HG03025 (cell line): ENCODE data around the gene GGCX.

Source experiments
- ATAC-seq: cut with Tn5 transposase; IDR thresholded peaks from one replicate; pipeline ENCODE4 v1.9.1; 2021; ENCODE audit warnings: mild to moderate bottlenecking, moderate library complexity; ENCODE audit not compliant: unreplicated experiment, low FRiP score

The GGCX gene

DNA sequence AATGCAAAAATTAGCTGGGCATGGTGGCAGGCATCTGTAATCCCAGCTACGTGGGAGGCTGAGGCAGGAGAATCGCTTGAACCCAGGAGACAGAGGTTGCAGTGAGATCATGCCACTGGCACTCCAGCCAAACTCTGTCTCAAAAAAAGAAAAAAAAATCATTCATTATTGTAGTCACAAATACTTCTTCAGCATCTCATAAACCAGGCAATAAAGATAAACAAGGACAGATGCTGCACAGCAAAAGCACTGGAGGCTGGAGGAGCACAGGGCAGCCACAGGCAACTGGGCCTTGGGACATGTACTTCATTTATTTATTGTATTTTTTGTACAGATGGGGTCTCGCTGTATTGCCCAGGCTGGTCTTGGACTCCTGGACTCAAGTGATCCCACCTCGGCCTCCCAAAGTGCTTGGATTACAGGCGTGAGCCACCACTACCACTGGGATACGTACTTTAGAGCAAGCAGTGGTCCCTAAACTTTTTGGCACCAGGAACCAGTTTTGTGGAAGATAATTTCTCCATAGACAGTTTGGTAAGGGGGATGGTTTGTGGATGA, 39.1 kb downstream of the GGCX start:
- ATAC-seq = no peak

GRCh38 chr2:85516653-85517389, 44.5 kb downstream of the GGCX start:
- no peak for ATAC-seq

DNA sequence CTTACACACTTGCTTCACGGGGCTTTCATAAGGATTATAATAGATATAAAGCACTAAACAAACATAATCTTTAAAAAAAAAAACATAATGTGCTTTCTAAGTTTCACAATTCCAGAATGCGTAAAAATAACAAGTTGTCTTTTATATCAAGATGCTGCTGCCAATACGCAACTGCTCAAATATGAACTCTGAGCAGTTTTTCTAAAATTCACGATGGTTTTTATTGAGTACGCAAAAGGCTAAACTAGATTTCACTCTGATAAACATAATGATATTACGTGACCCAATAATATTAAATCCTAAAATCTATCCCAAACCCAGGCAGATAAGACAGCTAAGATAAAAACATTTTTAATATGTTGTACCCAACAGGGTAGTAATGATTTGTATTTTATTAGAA, 47.0 kb downstream of the GGCX start:
- no peak for ATAC-seq

DNA sequence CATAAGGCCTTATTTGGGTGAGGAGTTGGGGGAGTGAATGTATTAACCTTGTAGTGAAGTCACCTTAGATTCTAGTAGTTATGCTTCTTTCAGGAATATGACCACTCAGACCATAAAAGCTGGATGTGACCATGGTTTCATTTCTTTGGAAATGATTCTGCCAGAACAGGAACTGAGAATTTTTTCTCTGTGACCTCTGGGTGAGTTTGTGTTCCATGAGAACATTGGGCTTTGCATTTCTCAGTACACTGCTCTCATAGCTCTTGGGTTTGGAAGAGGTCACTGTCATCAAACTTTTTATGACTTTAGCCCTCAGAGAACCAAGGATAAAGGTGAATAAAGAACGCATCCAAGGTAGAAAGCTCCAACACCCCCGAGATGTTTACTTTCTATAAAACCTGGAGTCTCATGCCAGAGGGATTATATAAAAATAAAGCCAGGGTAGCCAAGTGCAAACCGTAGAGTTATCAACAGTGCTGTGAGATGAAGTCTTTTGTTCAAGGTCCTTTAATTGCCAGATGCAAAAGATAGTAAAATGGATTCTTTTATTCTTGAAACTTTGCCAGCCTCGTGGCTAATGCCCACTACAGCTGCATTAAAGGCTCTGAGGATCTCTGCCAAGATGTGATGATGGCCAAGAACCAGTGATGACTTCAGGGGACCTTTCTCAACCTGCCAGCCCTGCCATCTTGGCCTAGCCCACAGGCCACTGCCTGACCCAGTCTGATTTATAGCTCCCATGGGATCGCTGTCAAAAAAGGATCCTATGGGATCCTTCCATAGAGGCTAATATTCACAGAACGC, 50.1 kb downstream of the GGCX start:
- no peak for ATAC-seq

DNA sequence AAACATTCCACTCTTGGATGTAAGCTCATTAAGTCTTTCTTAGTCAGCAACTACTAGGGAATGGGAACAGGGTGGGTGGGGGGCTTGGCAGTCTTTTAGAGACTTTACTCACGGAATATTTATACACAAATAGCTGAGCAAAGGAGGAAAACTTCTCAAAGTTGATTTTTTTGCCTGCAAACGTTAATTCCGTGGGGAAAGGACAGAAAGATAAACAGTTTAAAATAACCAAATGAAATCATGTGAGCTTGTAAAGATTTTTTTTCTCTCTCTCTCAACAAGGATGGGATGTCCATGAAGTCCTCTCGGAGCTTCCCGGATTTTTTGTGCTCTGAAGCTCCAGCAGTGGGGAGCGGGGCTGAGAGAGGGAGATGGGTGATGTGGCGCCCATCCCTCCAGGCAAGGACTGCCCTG, 54.5 kb downstream of the GGCX start:
- no peak for ATAC-seq

GRCh38 chr2:85505551-85506238, 55.6 kb downstream of the GGCX start:
- ATAC-seq = no peak

DNA sequence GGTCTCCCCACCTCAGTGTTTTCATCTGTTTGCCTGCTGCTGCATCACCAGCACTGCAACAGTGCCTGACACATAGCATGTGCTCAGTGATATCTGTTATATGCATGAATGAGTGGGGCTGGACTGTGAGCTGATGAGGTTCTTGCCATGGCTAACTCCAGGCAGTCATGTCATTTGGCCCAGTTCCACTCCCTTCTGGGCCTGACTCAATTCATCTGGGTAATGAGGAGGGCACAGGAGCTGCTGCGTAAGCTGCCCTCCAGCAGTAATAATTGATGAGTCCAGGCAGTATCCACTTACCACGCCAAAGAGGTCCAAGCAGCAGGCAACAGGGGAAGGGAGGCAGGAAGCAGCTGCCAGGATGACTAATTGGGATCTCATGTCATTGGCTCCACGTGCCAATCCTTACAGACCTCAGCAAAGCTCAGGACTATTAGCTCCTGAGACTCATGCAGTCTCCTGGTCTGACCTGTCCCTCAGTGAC, 56.5 kb downstream of the GGCX start:
- no peak for ATAC-seq

GRCh38 chr2:85503851-85504777, 57.2 kb downstream of the GGCX start:
- no peak for ATAC-seq

DNA sequence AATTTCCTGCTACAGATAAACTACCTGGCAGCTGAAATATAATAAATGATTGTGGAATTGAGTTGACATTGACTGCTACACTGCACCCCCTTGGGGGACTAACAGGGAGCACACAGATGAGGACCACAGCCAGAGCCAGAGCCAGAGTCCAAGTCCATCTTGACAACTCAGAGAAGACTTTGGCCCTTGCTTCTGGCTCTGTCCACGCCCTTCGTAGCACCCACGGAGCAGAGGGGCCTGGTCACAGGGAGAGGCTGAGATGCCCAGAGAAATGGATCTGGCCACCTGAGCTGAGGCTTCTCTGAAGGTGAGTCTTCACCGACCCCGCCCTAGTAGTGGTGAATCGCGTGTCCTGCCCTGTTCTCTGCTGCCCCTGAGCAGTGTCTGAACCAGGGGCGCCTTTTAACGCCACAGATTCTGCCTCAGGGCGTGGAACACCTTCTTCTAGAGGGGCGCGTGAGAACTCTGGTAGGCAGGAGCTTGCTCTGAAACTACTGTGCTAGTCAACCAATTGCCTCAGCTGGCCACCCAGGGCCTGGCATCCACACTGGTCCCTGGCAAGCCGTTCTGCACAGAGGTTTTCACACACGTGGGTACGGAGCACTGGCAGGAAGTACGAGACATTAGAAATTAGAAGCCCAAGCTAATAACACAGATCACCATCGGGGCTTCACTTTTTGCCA, 58.0 kb downstream of the GGCX start:
- ATAC-seq = no peak

- ATAC-seq = no peak
Observed at GRCh38 chr2:85502720-85503119, 58.6 kb downstream of the GGCX start.

- no peak for ATAC-seq
Observed at GRCh38 chr2:85501248-85501647, 60.0 kb downstream of the GGCX start.

GRCh38 chr2:85497944-85498630, 63.2 kb downstream of the GGCX start:
- no peak for ATAC-seq

DNA sequence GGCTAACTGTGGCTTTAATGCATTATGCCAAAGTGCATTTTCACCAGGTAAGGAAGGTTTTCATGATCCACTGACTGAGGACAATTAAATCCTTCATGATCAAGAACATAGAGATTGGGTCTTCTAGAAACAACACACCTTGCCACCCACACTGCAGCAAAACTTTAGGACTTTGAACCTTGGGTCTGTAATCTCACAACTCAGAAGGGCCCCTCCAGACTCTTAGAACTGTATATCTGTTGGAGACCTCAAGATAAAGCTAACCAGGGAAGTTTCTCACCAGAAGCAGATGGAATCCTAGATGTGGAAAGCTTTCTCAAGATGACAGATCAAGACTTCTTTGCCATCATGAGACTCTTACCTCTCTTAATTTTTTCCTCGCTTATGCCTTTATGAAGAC, 64.9 kb downstream of the GGCX start:
- no peak for ATAC-seq
